Spleen (tissue), 7 donors: ENCODE data around the gene ABCC10.
"Not testable (repeated sequence)": the region's sequence is repeated elsewhere in the genome, so short reads cannot be mapped to it uniquely, and the experiment has no call there.

ENCODE experiments used
- POLR2A ChIP-seq, 3 donors: fragments of 450-650 bp; IDR thresholded peaks; one replicate each; pipeline ENCODE4 v1.5.1; 2017; ENCODE audit warnings: antibody characterized with exemption in 3 of 3, mild to moderate bottlenecking in 1 of 3
- TF ChIP-seq, protein P1 (sequence below), 11 experiments: fragments of 200-600 bp in 7 of 11; fragments of 450-650 bp in 4 of 11; sonication (generic) in 4 of 11; IDR thresholded peaks in 8 of 11; conservative IDR thresholded peaks in 3 of 11; 1 replicate in 7 of 11; 2 replicates in 4 of 11; pipeline versions ENCODE4 v1.4.0 to v1.8.0; 2016 to 2021; ENCODE audit warnings: antibody characterized with exemption in 11 of 11, inconsistent platforms in 4 of 11, mild to moderate bottlenecking in 1 of 11
- donor health status: DM: no; HTN: no; CAD: no; lungs with moderate emphysema.
- donor health status: DM: no; HTN: no; CAD: no.
- donor health status: DM: no; HTN: no; CAD: no.

DNA sequence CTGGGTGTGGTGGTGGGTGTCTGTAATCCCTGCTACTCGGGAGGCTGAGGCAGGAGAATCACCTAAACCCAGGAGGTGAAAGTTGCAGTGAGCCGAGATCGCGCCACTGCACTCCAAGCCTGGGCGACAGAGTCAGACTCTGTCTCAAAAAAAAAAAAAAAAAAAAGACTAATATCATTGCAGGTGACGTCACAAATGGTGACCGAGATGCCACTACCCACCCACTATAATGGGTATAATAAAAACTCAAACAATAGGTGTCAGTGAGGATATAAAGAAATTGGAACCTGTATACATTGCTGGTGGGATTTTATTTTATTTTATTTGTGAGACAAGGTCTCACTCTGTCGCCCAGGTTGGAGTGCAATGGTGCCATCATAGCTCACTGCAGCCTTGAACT is 12.1 kb upstream of the ABCC10 start:
- TF ChIP-seq, protein P1, sequence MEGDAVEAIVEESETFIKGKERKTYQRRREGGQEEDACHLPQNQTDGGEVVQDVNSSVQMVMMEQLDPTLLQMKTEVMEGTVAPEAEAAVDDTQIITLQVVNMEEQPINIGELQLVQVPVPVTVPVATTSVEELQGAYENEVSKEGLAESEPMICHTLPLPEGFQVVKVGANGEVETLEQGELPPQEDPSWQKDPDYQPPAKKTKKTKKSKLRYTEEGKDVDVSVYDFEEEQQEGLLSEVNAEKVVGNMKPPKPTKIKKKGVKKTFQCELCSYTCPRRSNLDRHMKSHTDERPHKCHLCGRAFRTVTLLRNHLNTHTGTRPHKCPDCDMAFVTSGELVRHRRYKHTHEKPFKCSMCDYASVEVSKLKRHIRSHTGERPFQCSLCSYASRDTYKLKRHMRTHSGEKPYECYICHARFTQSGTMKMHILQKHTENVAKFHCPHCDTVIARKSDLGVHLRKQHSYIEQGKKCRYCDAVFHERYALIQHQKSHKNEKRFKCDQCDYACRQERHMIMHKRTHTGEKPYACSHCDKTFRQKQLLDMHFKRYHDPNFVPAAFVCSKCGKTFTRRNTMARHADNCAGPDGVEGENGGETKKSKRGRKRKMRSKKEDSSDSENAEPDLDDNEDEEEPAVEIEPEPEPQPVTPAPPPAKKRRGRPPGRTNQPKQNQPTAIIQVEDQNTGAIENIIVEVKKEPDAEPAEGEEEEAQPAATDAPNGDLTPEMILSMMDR (IDR thresholded peaks at IDR 0.05 in 8 of 11, conservative IDR thresholded peaks at IDR 0.05 in 3 of 11), result not testable (repeated sequence)
- TF ChIP-seq POLR2A (IDR thresholded peaks at IDR 0.05), result not testable (repeated sequence)
